Measurements from ENCODE around the gene COL23A1. TPM values are rescaled to one million over a fixed set of nuclear protein-coding genes. Genes with fewer than 3 reads are reported as not detected.

Gene COL23A1
- total RNA-seq, 1 experiment from 2014 or later: 5.7 TPM

DNA sequence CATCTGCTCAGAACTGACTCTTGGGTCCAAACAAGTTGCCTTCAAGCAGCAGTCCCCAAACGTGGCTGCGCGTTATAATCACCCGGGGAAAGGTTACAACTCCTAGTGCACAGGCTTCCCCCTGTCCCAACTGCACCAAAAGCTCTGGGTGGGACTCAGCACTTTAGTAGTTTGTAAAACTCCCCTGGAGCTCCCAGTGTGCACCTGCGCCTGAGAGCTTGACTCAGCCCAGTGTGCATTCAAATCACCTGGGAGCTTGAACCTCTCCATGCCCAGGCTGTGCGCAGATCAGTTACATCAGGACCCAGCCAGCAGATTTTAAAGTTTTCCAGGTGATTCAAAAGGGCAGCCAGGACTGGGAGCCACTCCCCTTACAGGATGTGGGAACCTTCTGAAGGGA lies 151.4 kb downstream of the COL23A1 start:
- Histone ChIP-seq H3K4me2 (ENCODE audit: low read depth, low read length, poor library complexity, severe bottlenecking) (no peak overlapping the region), H3K79me2 (ENCODE audit: low read length) (no peaks in the 10 kb centered on the region), H3K9me2 (replicated peaks; ENCODE audit: insufficient read depth, low read length) (no peaks in the 10 kb centered on the region), H3K4me3 (ENCODE audit: low read length) (no peak overlapping the region), H2AFZ (ENCODE audit: low read length) (no peak overlapping the region), H3K9ac (ENCODE audit: low read length) (no peak overlapping the region), H3K4me1 (ENCODE audit: low read length) (peaks cover 10% of the 10 kb centered on the region), H3K27ac (ENCODE audit: low read length) (no peak overlapping the region), H3K9me3 (ENCODE audit: low read length) (no peaks in the 10 kb centered on the region), H3K36me3 (ENCODE audit: insufficient read depth, low read length) (no peaks in the 10 kb centered on the region), H3K27me3 (ENCODE audit: low read length) (no peaks in the 10 kb centered on the region), H4K20me1 (ENCODE audit: insufficient read depth, low read depth, low read length) (no peaks in the 10 kb centered on the region)
- DNase-seq: no peak

GRCh38 chr5:178437386-178438075 lies 152.7 kb downstream of the COL23A1 start:
- Histone ChIP-seq H3K79me2 (ENCODE audit: low read length) (no peaks in the 10 kb centered on the region), H3K36me3 (ENCODE audit: insufficient read depth, low read length) (no peaks in the 10 kb centered on the region), H4K20me1 (ENCODE audit: insufficient read depth, low read depth, low read length) (no peaks in the 10 kb centered on the region), H3K27me3 (ENCODE audit: low read length) (no peaks in the 10 kb centered on the region), H3K9me2 (replicated peaks; ENCODE audit: insufficient read depth, low read length) (no peaks in the 10 kb centered on the region), H3K4me1 (ENCODE audit: low read length) (peaks cover 10% of the 10 kb centered on the region), H3K9ac (ENCODE audit: low read length) (no peak overlapping the region), H3K4me2 (ENCODE audit: low read depth, low read length, poor library complexity, severe bottlenecking) (no peak overlapping the region), H3K4me3 (ENCODE audit: low read length) (no peak overlapping the region), H2AFZ (ENCODE audit: low read length) (no peak overlapping the region), H3K9me3 (ENCODE audit: low read length) (no peaks in the 10 kb centered on the region), H3K27ac (ENCODE audit: low read length) (no peak overlapping the region)
- DNase-seq: no peak

GRCh38 chr5:178436326-178436940 lies 153.8 kb downstream of the COL23A1 start:
- peaks cover 10% of the 10 kb centered on the region for H3K4me1 ChIP-seq (ENCODE audit: low read length)
- no peak overlapping the region for H3K9ac ChIP-seq (ENCODE audit: low read length)

DNA sequence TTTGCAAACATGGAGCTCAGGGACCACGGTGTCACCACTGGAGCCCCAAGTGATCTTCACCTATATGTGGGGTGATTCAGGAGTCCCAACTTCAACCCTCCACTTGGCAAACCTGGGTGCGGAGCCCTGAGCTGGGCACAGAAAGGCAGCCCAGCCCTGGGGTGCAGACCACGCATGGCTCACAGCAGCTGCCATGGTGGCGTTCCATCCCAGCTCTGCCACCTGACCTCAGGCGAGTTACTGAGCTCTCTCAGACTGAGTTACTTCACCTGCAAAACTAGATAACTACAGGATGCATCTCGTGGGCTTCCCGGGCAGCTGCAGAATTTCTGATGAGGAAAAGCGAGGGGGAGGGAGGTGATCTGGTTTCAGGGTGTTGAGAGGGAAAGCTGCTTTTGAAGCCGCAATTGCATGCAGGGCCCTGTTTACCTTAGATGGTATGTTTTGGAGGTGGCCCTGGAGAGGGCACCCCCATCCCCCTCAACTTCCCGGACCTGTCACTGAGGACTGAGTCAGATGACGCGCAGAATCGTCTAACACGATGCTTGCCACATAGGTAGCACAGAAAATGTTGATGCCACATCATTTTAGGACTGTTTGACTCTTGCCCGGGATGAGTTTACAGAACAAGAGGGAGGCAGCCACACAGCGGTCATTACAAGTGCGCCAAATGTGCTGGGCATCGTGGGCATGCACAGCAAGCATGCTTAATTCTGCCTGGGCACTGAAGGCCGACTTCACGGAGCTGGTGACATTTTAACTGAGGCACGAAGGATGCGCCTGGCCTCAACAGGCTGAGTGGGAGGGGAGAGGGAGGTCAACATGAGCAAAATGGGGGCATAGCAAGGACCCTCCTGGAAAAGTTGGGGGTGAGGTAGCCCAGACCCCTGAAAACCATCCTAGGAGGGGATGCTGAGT lies 154.6 kb downstream of the COL23A1 start:
- no peak overlapping the region for H3K9ac ChIP-seq (ENCODE audit: low read length)
- H3K27ac ChIP-seq (ENCODE audit: low read length): no peak overlapping the region
- H2AFZ ChIP-seq (ENCODE audit: low read length): no peak overlapping the region
- peak overlapping the region; percentile 32 for H3K4me2 ChIP-seq (ENCODE audit: low read depth, low read length, poor library complexity, severe bottlenecking)
- no peak for DNase-seq
- H4K20me1 ChIP-seq (ENCODE audit: insufficient read depth, low read depth, low read length): no peaks in the 10 kb centered on the region
- no peaks in the 10 kb centered on the region for H3K27me3 ChIP-seq (ENCODE audit: low read length)
- H3K9me3 ChIP-seq (ENCODE audit: low read length): no peaks in the 10 kb centered on the region
- no peaks in the 10 kb centered on the region for H3K9me2 ChIP-seq (replicated peaks; ENCODE audit: insufficient read depth, low read length)
- H3K4me1 ChIP-seq (ENCODE audit: low read length): peaks cover 10% of the 10 kb centered on the region
- H3K4me3 ChIP-seq (ENCODE audit: low read length): no peak overlapping the region
- no peaks in the 10 kb centered on the region for H3K36me3 ChIP-seq (ENCODE audit: insufficient read depth, low read length)
- no peaks in the 10 kb centered on the region for H3K79me2 ChIP-seq (ENCODE audit: low read length)

More at GRCh38 chr5:178436326-178436940, 153.8 kb downstream of the COL23A1 start:
- no peak overlapping the region for H3K4me2 ChIP-seq (ENCODE audit: low read depth, low read length, poor library complexity, severe bottlenecking)
- H3K9me2 ChIP-seq (replicated peaks; ENCODE audit: insufficient read depth, low read length): no peaks in the 10 kb centered on the region
- H2AFZ ChIP-seq (ENCODE audit: low read length): no peak overlapping the region
- H3K36me3 ChIP-seq (ENCODE audit: insufficient read depth, low read length): no peaks in the 10 kb centered on the region
- H3K27ac ChIP-seq (ENCODE audit: low read length): no peak overlapping the region
- H3K4me3 ChIP-seq (ENCODE audit: low read length): no peak overlapping the region
- no peaks in the 10 kb centered on the region for H3K9me3 ChIP-seq (ENCODE audit: low read length)
- H3K27me3 ChIP-seq (ENCODE audit: low read length): no peaks in the 10 kb centered on the region
- no peak for DNase-seq
- H4K20me1 ChIP-seq (ENCODE audit: insufficient read depth, low read depth, low read length): no peaks in the 10 kb centered on the region
- H3K79me2 ChIP-seq (ENCODE audit: low read length): no peaks in the 10 kb centered on the region

GRCh38 chr5:178434851-178435250 lies 155.3 kb downstream of the COL23A1 start:
- no peaks in the 10 kb centered on the region for H3K9me3 ChIP-seq (ENCODE audit: low read length)
- no peaks in the 10 kb centered on the region for H3K36me3 ChIP-seq (ENCODE audit: insufficient read depth, low read length)
- no peak overlapping the region for H2AFZ ChIP-seq (ENCODE audit: low read length)
- no peaks in the 10 kb centered on the region for H3K9me2 ChIP-seq (replicated peaks; ENCODE audit: insufficient read depth, low read length)
- H3K4me2 ChIP-seq (ENCODE audit: low read depth, low read length, poor library complexity, severe bottlenecking): peak overlapping the region; percentile 32
- H4K20me1 ChIP-seq (ENCODE audit: insufficient read depth, low read depth, low read length): no peaks in the 10 kb centered on the region
- H3K79me2 ChIP-seq (ENCODE audit: low read length): no peaks in the 10 kb centered on the region
- no peak overlapping the region for H3K27ac ChIP-seq (ENCODE audit: low read length)
- no peak overlapping the region for H3K9ac ChIP-seq (ENCODE audit: low read length)
- DNase-seq: no peak
- H3K27me3 ChIP-seq (ENCODE audit: low read length): no peaks in the 10 kb centered on the region
- H3K4me3 ChIP-seq (ENCODE audit: low read length): no peak overlapping the region
- H3K4me1 ChIP-seq (ENCODE audit: low read length): peaks cover 10% of the 10 kb centered on the region

- Histone ChIP-seq H3K9me2 (replicated peaks; ENCODE audit: insufficient read depth, low read length) (no peaks in the 10 kb centered on the region), H3K79me2 (ENCODE audit: low read length) (no peaks in the 10 kb centered on the region), H3K36me3 (ENCODE audit: insufficient read depth, low read length) (no peaks in the 10 kb centered on the region), H3K27me3 (ENCODE audit: low read length) (no peaks in the 10 kb centered on the region), H3K27ac (ENCODE audit: low read length) (no peak overlapping the region), H3K4me3 (ENCODE audit: low read length) (no peak overlapping the region), H3K4me2 (ENCODE audit: low read depth, low read length, poor library complexity, severe bottlenecking) (no peak overlapping the region), H4K20me1 (ENCODE audit: insufficient read depth, low read depth, low read length) (no peaks in the 10 kb centered on the region), H3K4me1 (ENCODE audit: low read length) (peaks cover 10% of the 10 kb centered on the region), H3K9me3 (ENCODE audit: low read length) (no peaks in the 10 kb centered on the region), H2AFZ (ENCODE audit: low read length) (no peak overlapping the region), H3K9ac (ENCODE audit: low read length) (no peak overlapping the region)
- no peak for DNase-seq
Observed at GRCh38 chr5:178434016-178434761, 156.0 kb downstream of the COL23A1 start.

GRCh38 chr5:178433273-178433775 lies 156.9 kb downstream of the COL23A1 start:
- Histone ChIP-seq H3K36me3 (ENCODE audit: insufficient read depth, low read length) (no peaks in the 10 kb centered on the region), H3K9me2 (replicated peaks; ENCODE audit: insufficient read depth, low read length) (no peaks in the 10 kb centered on the region), H3K9me3 (ENCODE audit: low read length) (no peaks in the 10 kb centered on the region), H3K27ac (ENCODE audit: low read length) (no peak overlapping the region), H3K9ac (ENCODE audit: low read length) (no peak overlapping the region), H2AFZ (ENCODE audit: low read length) (no peak overlapping the region), H3K79me2 (ENCODE audit: low read length) (no peaks in the 10 kb centered on the region), H3K27me3 (ENCODE audit: low read length) (no peaks in the 10 kb centered on the region), H3K4me2 (ENCODE audit: low read depth, low read length, poor library complexity, severe bottlenecking) (no peak overlapping the region), H3K4me1 (ENCODE audit: low read length) (peaks cover 10% of the 10 kb centered on the region), H3K4me3 (ENCODE audit: low read length) (no peak overlapping the region), H4K20me1 (ENCODE audit: insufficient read depth, low read depth, low read length) (no peaks in the 10 kb centered on the region)
- DNase-seq: no peak
